ENCODE data around the gene RFFL. TPM values are rescaled to one million over a fixed set of nuclear protein-coding genes. Genes with fewer than 3 reads are reported as not detected.

RFFL gene
- total RNA-seq, 1 experiment from 2014 or later = 40.3 TPM

DNA sequence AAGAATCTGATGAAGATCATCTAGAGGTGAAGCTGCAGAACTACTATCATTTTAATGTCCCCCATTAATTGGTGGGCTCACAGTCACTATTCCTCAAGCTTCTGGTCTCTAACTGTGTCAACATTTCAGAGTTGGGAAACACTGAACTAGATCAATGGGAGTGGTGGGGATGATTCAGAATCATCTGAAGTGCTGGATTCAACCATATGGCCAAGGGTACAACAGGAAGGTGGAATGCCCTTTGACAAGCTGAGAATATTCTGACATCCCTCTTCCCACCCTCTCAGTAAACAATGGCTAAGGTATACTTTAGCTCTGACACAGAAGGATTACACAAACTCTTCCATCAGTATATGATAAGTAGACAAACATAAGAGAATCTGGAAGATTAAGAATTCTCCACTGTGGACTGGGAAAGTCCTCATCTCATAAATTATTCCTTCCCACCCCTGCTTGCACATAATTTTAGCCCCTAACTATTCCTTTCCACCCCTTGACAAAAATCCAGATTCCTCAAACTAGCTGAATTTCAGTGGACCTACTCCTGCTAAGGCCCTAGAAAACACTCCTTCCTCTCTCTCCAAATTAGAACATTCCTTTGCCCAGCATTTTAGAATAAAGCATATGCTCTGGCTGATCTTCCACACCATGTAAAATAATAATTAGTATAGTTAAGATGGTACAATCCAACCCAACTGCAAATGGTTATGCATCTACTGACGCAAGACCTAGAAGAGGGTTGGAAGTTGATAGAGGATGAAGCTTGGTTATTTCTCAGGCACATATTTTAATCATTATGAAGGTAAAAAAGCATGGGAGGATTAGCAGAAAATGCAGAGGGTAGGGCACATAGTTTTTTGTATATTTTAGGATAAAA is 16.3 kb upstream of the RFFL start (continued):
- TF ChIP-seq ELF1 (IDR thresholded peaks at IDR 0.05; ENCODE audit: borderline replicate concordance, low read depth) (no peak), SRF (IDR thresholded peaks at IDR 0.05; ENCODE audit: low read depth) (no peak)

DNA sequence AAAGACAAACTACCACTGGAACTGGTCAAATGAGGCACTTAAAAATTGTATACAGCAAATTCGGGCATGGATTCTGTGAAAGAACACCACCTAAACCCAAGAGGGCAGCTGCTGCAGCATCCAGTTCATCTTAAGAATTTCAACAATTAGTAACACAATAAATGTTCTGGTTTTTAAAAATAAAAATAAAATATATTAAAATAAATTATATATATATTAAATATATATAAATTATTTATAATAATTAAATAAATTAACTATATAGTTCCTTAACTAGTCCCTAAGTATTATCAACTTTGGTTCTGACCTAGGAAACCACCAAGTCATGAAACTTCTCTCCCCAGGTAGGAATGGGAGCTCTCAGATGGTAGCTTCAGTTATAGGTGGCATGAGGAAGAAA is 13.4 kb upstream of the RFFL start:
- no peaks in the 10 kb centered on the region for H3K9me3 ChIP-seq (ENCODE audit: control insufficient read depth in 1 of 2, insufficient read depth in 1 of 2, low read depth in 1 of 2, low read length in 2 of 2)
- peaks cover 83% of the 10 kb centered on the region for H3K79me2 ChIP-seq (ENCODE audit: insufficient read depth, low read length)
- ChIA-PET POLR2A (no interaction called here), CTCF (interaction anchor here (2.2 kb wide), 1 partner anchor 13 kb away, joined by 5 read pairs; no protein-coding TSS in a partner anchor), RAD21 (ENCODE audit: low non-redundant PET in 1 of 2, low total read pairs in 2 of 2, uncharacterized antibody in 2 of 2, unreplicated experiment in 2 of 2) (interaction anchor here in 1 of 2 experiments (0.6 kb wide), 1 partner anchor 36 kb away, joined by 3 read pairs; no protein-coding TSS in a partner anchor)
- no peak for DNase-seq (ENCODE audit: low read depth, low spot score)
- H3K4me3 ChIP-seq (replicated peaks in 1 of 2; ENCODE audit: low read depth in 1 of 2, low read length in 2 of 2) = no peak overlapping the region
- TF ChIP-seq SP1 (IDR thresholded peaks at IDR 0.05; ENCODE audit: low read depth) = no peak
- no peak for TF ChIP-seq ELF1 (IDR thresholded peaks at IDR 0.05; ENCODE audit: borderline replicate concordance, low read depth)
- TF ChIP-seq TCF7L2 (IDR thresholded peaks at IDR 0.05; ENCODE audit: borderline replicate concordance, extremely low read depth, insufficient read depth, insufficient read length) = no peak
- H3K27me3 ChIP-seq (ENCODE audit: insufficient read depth, low read length) = no peaks in the 10 kb centered on the region
- no TSS peak for BruUV-seq (replicated peaks)
- intact Hi-C loops (cut with micrococcal nuclease) = no loop called here
- no peak overlapping the region for H3K27ac ChIP-seq (ENCODE audit: low read depth, low read length)
- peaks cover 29 to 33% of the 10 kb centered on the region in 2 experiments for H3K4me1 ChIP-seq (ENCODE audit: control insufficient read depth in 1 of 2, insufficient read depth in 2 of 2, low read length in 2 of 2)
- no peaks in the 10 kb centered on the region for H4K20me1 ChIP-seq (ENCODE audit: insufficient read depth)
- H3K36me3 ChIP-seq (ENCODE audit: control insufficient read depth in 1 of 2, insufficient read depth in 2 of 2, low read length in 2 of 2) = 0 out of 4 replicates have a peak, but pooled peaks cover 0 to under 1% of the 10 kb centered on the region in 2 experiments
- no peaks in the 10 kb centered on the region; the same call in 1 of the 2 replicates for H3K9me2 ChIP-seq (ENCODE audit: insufficient read depth)
- no peak overlapping the region for H2AFZ ChIP-seq (ENCODE audit: low read depth, low read length, poor library complexity, severe bottlenecking)
- ATAC-seq = no peak
- no peak overlapping the region for H3K9ac ChIP-seq (ENCODE audit: low read length)
- no peak overlapping the region for H3K4me2 ChIP-seq (ENCODE audit: low read length)

Measured in HCT116 (cell line).